Activated CD4-positive, alpha-beta T cell treated with anti-CD3 and anti-CD28 coated beads, Interleukin-10, Interleukin-2, amounts not matched to agents 100 ng/mL and 50 ng/mL, durations not matched to agents 16 hours and 8 hours (primary cell): ENCODE data around the gene GYPB.
"Not testable (repeated sequence)": the region's sequence is repeated elsewhere in the genome, so short reads cannot be mapped to it uniquely, and the experiment has no call there.

Source experiments
- DNase-seq: peaks from one replicate; pipeline ENCODE4 v3.0.0-alpha.2; 2020

Gene GYPB

GRCh38 chr4:144008602-144009001, 10.6 kb downstream of the GYPB start:
- DNase-seq, result not testable (repeated sequence)

DNA sequence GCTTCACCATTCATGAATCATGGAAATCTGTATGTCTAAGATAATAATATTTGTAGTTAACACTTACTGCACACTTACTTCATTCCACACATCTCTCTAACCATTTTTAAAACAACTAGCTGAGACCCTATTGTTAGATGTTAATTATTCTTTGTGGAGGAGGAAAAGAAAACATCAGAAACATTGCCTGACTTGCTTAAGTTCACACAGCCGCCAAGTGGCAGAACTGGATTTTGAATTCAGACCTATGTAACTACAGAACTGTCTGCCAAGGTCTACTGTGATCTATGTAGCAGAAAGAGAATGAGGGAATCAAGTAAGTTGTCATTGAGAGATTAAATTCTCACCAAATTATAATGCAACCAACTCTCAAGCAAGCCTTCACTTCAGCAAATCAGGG, 11.2 kb downstream of the GYPB start:
- DNase-seq, result not testable (repeated sequence)

DNA sequence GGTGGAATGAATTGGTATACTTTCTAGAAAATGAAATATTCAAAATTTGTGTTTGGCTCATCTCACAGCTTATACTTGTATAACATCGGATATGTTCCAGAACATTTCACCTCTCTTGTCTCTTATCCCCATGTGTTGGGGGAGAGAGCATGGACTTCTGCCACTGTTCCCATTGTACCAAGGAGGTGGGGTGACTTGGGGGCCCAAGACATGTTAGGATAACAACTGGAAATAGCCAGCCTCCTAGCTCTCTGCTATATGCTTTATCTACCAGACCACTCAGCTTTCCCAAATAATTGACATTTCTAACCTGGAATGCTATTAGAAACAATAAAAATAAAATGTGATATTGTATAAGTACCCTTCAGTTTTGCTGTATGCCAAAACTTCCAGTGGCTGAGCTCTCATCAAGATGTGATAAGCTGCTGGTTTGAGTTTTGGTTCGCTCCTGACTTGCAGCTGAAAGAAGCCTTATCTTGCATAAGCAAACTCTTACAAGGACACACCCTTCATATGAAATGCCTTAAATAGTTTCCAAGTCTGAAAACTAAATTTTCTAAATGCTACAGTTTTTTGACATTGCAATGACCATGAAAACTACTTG, 12.9 kb downstream of the GYPB start:
- DNase-seq, result not testable (repeated sequence)

DNA sequence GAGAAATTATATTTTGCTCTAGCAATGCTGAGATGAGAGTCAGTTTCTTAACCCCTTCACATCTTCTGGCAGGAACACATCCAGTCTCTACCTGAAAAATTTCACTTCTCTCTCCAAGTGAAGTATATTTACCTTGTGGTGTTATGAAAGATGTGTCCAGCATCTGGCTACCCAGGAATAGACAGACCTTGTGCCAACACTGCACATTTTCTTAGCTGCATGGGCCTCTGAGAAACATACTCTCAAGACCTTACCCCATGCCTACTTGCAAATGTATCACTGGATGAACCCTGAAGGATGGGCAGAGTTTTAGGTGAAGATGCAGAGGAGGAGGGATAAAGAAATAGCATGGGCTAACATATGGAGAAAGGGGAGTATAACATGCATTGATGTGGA, 13.6 kb downstream of the GYPB start:
- not testable (repeated sequence) for DNase-seq

GRCh38 chr4:144004868-144005557, 14.2 kb downstream of the GYPB start:
- not testable (repeated sequence) for DNase-seq

GRCh38 chr4:144003890-144004265, 15.3 kb downstream of the GYPB start:
- DNase-seq, result not testable (repeated sequence)

- not testable (repeated sequence) for DNase-seq
Measured at GRCh38 chr4:144003205-144003889, 15.8 kb downstream of the GYPB start.

DNA sequence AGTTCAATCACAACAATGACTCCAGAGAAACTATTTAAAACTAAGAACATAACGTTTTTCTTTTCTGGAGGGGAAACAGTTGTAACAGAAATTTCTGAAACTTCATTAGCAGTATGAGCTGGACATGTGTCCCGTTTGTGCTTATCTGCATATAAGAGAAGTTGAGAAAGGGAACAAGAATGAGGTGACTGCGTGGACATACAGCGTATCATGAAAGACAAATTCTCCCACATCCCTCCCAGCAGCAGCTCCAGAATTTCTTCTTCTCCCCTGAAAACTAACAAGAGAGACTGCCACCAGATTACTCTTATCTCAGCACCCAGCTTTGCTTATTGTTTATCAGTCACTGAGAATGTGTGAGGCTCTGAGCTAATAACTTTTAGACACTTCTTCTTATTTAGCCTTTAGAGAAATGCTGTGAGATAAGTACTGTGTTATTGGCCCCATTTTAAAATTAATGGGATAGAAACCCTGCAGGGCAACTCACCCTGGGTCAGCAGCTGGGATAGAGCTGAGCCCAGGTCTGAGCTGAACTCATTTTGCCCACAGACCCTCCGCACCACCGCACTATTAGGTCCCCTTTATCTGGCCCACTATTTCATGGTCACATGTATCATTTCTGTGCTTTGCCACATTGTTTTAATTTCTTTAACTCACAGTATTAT, 18.7 kb downstream of the GYPB start:
- DNase-seq, result not testable (repeated sequence)

DNA sequence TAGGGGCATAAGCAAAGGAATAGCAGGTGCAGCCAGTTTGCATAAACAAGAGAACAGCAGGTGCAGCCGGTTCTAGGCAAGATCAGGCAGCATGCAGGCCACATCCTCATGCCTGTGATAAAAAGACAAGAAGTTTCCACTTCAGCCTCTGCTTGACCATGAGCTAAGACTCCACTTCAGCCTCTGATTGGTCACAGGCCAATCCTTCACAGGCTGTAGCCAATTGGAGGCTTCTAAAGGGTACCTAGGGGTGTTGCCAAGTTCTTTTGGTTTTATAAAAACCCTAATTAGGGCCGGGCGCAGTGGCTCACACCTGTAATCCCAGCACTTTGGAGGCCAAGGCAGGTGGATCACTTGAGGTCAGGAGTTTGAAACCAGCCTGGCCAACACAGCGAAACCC, 23.0 kb downstream of the GYPB start:
- DNase-seq, result not testable (repeated sequence)

- not testable (repeated sequence) for DNase-seq
Measured at GRCh38 chr4:143991761-143992160, 27.4 kb downstream of the GYPB start.

GRCh38 chr4:143990717-143991116, 28.5 kb downstream of the GYPB start:
- not testable (repeated sequence) for DNase-seq

DNA sequence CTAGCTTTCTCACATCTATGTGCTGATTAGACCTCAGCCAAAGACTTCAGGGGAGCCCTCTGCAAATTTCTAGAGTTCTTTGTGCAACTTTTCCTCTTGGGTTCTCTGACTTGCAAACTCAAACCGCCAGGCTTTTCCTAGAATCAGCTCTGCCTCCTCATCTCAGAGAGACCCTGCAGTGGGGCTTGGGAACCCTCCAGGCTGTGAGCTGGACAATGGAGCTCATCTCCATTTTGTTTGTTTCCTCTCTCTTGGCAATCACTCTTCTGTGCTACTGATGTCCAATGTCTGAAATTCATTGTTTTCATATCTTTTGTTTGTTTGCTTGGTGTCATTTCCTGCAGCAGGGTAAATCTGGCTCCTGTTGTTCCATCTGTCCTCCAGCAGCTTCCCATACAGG, 33.0 kb downstream of the GYPB start:
- DNase-seq, result no peak

GRCh38 chr4:143980776-143981175, 38.4 kb downstream of the GYPB start:
- not testable (repeated sequence) for DNase-seq

GRCh38 chr4:143975527-143975926, 43.7 kb downstream of the GYPB start:
- DNase-seq, result not testable (repeated sequence)

DNA sequence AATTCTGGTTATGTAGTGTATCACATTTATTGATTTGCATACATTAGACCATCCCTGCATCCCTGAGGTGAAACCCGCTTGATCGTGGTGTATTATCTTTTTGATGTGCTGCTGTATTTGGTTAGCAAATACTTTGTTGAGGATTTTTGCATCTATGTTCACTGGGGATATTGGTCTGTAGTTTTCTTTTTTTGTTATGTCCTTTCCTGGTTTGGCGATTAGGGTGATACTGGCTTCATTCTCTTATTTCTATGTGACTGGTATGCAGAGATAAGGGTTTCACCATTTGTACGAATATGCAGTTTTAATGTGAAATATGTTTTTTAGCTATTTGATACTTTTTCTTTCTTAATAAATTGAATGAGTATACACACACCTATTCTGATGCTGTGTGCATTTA, 45.2 kb downstream of the GYPB start:
- not testable (repeated sequence) for DNase-seq

DNA sequence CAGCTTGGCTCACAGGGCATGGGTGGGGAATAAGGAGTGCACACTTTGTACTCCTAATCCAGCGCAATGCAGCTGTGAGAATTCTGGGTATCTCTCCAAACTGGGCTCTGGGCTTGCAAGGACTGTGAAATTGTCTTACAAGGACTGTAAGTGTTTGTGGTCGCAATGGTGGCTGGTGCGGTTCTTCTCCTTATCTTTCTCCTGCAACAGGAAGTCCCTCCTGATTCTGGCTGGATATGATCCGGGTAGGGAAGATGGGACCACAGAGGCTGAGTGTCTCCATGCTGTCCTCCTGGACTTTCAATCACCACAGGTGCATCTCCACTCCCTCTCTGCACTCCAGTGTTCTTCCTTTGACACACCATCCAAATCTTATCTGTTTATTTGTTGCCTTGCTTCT, 58.1 kb downstream of the GYPB start:
- no peak for DNase-seq

DNA sequence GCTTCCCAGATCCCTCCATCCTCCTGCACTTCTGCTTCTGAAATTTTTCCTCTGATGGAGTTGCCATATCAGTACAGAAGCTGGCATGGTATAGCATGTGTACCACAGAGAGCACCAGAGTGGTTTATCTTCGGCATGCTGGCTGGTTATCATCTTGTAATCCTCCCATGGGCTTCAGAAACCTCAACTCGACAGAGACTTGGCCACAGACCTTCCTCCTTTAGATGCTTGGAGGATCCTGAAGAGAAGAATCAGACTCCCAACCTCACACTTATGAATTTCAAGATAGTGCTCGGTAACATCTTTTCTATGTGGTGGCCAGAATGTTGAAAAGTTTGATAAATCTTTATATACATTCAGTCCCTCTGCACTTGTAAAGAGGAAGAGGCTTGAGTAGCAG, 63.9 kb downstream of the GYPB start:
- DNase-seq, result not testable (repeated sequence)

DNA sequence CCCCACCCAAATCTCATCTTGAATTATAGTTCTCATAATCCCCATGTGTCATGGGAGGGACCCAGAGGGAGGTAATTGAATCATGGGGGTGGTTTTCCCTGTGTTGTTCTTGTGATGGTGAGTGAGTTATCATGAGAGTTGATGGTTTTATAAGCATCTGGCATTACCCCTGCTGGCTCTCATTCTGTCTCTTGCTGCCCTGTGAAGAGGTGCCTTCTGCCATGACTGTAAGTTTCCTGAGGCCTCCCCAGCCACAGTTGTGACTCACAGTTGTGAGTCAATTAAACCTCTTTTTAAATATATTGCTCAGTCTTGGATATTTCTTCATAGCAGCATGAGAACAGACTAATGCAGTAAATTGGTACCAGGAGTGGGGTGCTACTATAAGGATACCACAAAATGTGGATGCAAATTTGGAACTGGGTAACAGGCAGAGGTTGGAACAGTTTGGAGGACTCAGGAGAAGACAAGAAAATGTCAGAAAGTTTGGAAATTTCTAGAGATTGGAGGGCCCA, 67.7 kb downstream of the GYPB start:
- not testable (repeated sequence) for DNase-seq

GRCh38 chr4:143950967-143951366, 68.2 kb downstream of the GYPB start:
- not testable (repeated sequence) for DNase-seq

DNA sequence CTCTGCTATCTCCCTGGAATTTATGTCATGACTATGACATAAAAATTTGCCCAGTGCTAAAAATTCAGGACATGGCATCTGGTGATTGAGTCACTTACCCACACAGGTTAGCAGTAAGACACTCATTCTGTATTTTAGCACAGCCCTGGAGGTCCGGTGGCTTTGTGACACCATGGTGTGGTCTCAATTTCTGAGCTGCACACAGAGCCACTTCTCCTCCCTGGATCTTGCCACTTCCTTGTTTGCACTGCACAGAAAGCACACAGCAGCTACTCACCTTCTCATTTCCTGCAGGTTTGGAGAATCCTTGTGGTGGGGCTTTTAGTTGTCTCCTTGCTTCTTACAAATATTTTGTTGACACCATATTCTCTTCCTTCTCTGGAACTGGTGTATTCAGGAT, 69.0 kb downstream of the GYPB start:
- DNase-seq, result not testable (repeated sequence)

DNA sequence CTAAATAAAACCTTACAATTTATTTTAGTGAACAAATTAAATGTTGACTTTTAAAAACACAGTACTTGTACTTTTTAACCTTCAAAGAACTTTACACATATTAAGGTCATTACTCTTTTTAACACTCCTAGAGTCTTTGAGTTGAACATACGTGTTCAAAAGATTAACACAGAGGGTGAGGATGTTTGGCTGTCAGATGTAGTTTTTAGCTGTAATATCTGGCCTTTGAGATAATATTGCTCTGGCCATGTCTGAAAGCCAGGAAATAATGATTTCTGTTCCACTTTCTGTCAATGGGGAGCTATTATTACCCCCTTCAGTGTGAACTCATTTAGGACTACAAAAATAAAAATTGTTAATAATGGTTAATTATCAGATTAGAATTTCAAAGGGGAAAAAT, 71.7 kb downstream of the GYPB start:
- not testable (repeated sequence) for DNase-seq
